Smooth muscle cell (in vitro differentiated cells): ENCODE measurements around the gene ALG9. TPM values are rescaled to one million over a fixed set of nuclear protein-coding genes. Genes with fewer than 3 reads are reported as not detected.

Source experiments
- DNase-seq: peaks from one replicate; lab custom pipeline; 2025; ENCODE audit not compliant: unreplicated experiment; lab: John Stamatoyannopoulos, UW
- H2AFZ ChIP-seq: fragments of 200-600 bp; sonication (generic); 2 replicates; pipeline ENCODE4 v1.6.0; 2016; ENCODE audit warnings: antibody characterized with exemption, low read depth, mild to moderate bottlenecking
- H3F3A ChIP-seq: fragments of 200-600 bp; sonication (generic); 2 replicates; pipeline ENCODE4 v1.6.0; 2017; ENCODE audit warnings: antibody characterized with exemption, low read depth
- H3K27ac ChIP-seq: fragments of 200-600 bp; sonication (generic); 2 replicates; pipeline ENCODE4 v1.5.1; 2016; ENCODE audit warnings: low read depth, mild to moderate bottlenecking
- H3K27me3 ChIP-seq: fragments of 200-600 bp; sonication (generic); 2 replicates; pipeline ENCODE4 v1.6.1; 2016; ENCODE audit warnings: low read depth, mild to moderate bottlenecking
- H3K36me3 ChIP-seq: fragments of 200-600 bp; sonication (generic); 2 replicates; pipeline ENCODE4 v1.5.1; 2016; ENCODE audit warnings: low read depth
- H3K4me1 ChIP-seq: fragments of 200-600 bp; sonication (generic); 2 replicates; pipeline ENCODE4 v1.5.1; 2016; ENCODE audit warnings: low read depth
- H3K4me2 ChIP-seq: fragments of 200-600 bp; sonication (generic); 2 replicates; pipeline ENCODE4 v1.6.0; 2016; ENCODE audit warnings: mild to moderate bottlenecking
- H3K4me3 ChIP-seq: fragments of 200-600 bp; sonication (generic); 2 replicates; pipeline ENCODE4 v1.5.1; 2016; ENCODE audit warnings: mild to moderate bottlenecking
- H3K79me2 ChIP-seq: fragments of 200-600 bp; sonication (generic); 2 replicates; pipeline ENCODE4 v1.6.0; 2016; ENCODE audit warnings: low read depth, mild to moderate bottlenecking
- H3K9ac ChIP-seq: fragments of 200-600 bp; sonication (generic); 2 replicates; pipeline ENCODE4 v1.6.0; 2016; ENCODE audit warnings: low read depth
- H3K9me3 ChIP-seq: fragments of 200-600 bp; sonication (generic); replicated peaks from 2 replicates; pipeline ENCODE4 v1.5.1; 2016; ENCODE audit warnings: low read depth
- H4K20me1 ChIP-seq: fragments of 200-600 bp; sonication (generic); 2 replicates; pipeline ENCODE4 v1.6.0; 2016; ENCODE audit warnings: low read depth
- CTCF ChIP-seq: fragments of 200-600 bp; sonication (generic); IDR thresholded peaks from 2 replicates; pipeline ENCODE4 v1.5.1; 2017; ENCODE audit warnings: borderline replicate concordance, mild to moderate bottlenecking, antibody characterized with exemption; ENCODE audit not compliant: insufficient read depth, poor library complexity, severe bottlenecking
- WGBS: methylation state at CpG from one replicate; pipeline ENCODE4 v1.1.7; 2016; ENCODE audit warnings: low lambda C conversion rate; 5-methylcytosine and 5-hydroxymethylcytosine counted together
- polyA plus RNA-seq: library from polyadenylated mRNA; unstranded; fragments of >200 nt; fragmentation: Nextera tagmentation; extraction: Ambion mirVana; gene quantifications from 2 replicates; pipeline ENCODE4 v1.2.1, GENCODE V29; 2016
- total RNA-seq: library from RNA; depleted of rRNA; stranded (reverse); fragments of >200 nt; gene quantifications from 2 replicates; pipeline ENCODE4 v1.2.3, GENCODE V29; 2014

Gene ALG9
- total and polyA plus RNA-seq, 2 experiments from 2014 or later = 70.5 to 116 TPM

- DNase-seq = no peak
- TF ChIP-seq CTCF = no peak
- H3K36me3 ChIP-seq = no peaks in the 10 kb centered on the region
- WGBS = 98% methylated on average over 3 of the region's 3 CpGs
- H3K4me1 ChIP-seq = peaks cover 4% of the 10 kb centered on the region
- H3K27me3 ChIP-seq = no peaks in the 10 kb centered on the region
- no peaks in the 10 kb centered on the region for H3K9me3 ChIP-seq
- no peaks in the 10 kb centered on the region for H3K79me2 ChIP-seq
- H2AFZ ChIP-seq = no peak overlapping the region
- no peak overlapping the region for H3K9ac ChIP-seq
- H3K27ac ChIP-seq = no peak overlapping the region
- H3K4me2 ChIP-seq = no peak overlapping the region
- no peaks in the 10 kb centered on the region for H4K20me1 ChIP-seq
- peaks cover 3% of the 10 kb centered on the region for H3F3A ChIP-seq
- no peak overlapping the region for H3K4me3 ChIP-seq
Measured at GRCh38 chr11:111778047-111778558, 93.3 kb downstream of the ALG9 start.

GRCh38 chr11:111777094-111778046 is 94.0 kb downstream of the ALG9 start:
- Histone ChIP-seq H4K20me1 (no peaks in the 10 kb centered on the region), H3F3A (peaks cover 3% of the 10 kb centered on the region), H3K4me2 (no peak overlapping the region), H3K27ac (no peak overlapping the region), H3K36me3 (no peaks in the 10 kb centered on the region), H3K4me1 (peaks cover 4% of the 10 kb centered on the region), H3K27me3 (no peaks in the 10 kb centered on the region), H3K4me3 (no peak overlapping the region), H3K9me3 (no peaks in the 10 kb centered on the region), H3K79me2 (no peaks in the 10 kb centered on the region), H2AFZ (no peak overlapping the region), H3K9ac (no peak overlapping the region)
- DNase-seq = no peak
- 80% methylated on average over 4 of the region's 4 CpGs for WGBS
- TF ChIP-seq CTCF = peak; percentile 76

- no peak overlapping the region for H3K27ac ChIP-seq
- no peak overlapping the region for H2AFZ ChIP-seq
- no peaks in the 10 kb centered on the region for H3K9me3 ChIP-seq
- no peak for TF ChIP-seq CTCF
- H3K79me2 ChIP-seq = no peaks in the 10 kb centered on the region
- no peak overlapping the region for H3K4me3 ChIP-seq
- WGBS = 94% methylated on average over 6 of the region's 6 CpGs
- H3K9ac ChIP-seq = no peak overlapping the region
- no peak overlapping the region for H3K4me2 ChIP-seq
- H4K20me1 ChIP-seq = no peaks in the 10 kb centered on the region
- no peak for DNase-seq
- peaks cover 4% of the 10 kb centered on the region for H3K4me1 ChIP-seq
- H3K27me3 ChIP-seq = no peaks in the 10 kb centered on the region
- H3F3A ChIP-seq = peaks cover 3% of the 10 kb centered on the region
- no peaks in the 10 kb centered on the region for H3K36me3 ChIP-seq
Measured at GRCh38 chr11:111776398-111777093, 94.8 kb downstream of the ALG9 start.
